NB4 (cell line): ENCODE results near the gene IFT52.
"Not testable (repeated sequence)": the region's sequence is repeated elsewhere in the genome, so short reads cannot be mapped to it uniquely, and the experiment has no call there.

Experiments
- MYC ChIP-seq: IDR thresholded peaks from 2 replicates; pipeline ENCODE4 v1.6.1; 2011; ENCODE audit warnings: low read depth, low read length
- POLR2A ChIP-seq: IDR thresholded peaks from 2 replicates; pipeline ENCODE4 v1.6.1; 2011; ENCODE audit warnings: mild to moderate bottlenecking; ENCODE audit not compliant: insufficient read length; ENCODE audit errors: extremely low read depth
- TF ChIP-seq, protein P1 (sequence below): IDR thresholded peaks from one replicate; pipeline ENCODE4 v1.5.1; 2012; ENCODE audit warnings: low read depth, low read length
- TF ChIP-seq, protein P2 (sequence below): IDR thresholded peaks from 2 replicates; pipeline ENCODE4 v1.6.1; 2011; ENCODE audit warnings: low read depth, low read length

DNA sequence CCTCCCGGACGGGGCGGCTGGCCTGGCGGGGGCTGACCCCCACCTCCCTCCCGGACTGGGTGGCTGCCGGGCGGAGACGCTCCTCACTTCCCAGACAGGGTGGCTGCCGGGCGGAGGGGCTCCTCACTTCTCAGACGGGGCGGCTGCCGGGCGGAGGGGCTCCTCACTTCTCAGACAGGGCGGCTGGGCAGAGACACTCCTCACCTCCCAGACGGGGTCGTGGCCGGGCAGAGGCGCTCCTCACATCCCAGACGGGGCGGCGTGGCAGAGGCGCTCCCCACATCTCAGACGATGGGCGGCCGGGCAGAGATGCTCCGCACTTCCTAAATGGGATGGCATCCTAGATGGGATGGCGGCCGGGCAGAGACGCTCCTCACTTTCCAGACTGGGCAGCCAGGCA lies 16.5 kb downstream of the IFT52 start:
- TF ChIP-seq, protein P1, sequence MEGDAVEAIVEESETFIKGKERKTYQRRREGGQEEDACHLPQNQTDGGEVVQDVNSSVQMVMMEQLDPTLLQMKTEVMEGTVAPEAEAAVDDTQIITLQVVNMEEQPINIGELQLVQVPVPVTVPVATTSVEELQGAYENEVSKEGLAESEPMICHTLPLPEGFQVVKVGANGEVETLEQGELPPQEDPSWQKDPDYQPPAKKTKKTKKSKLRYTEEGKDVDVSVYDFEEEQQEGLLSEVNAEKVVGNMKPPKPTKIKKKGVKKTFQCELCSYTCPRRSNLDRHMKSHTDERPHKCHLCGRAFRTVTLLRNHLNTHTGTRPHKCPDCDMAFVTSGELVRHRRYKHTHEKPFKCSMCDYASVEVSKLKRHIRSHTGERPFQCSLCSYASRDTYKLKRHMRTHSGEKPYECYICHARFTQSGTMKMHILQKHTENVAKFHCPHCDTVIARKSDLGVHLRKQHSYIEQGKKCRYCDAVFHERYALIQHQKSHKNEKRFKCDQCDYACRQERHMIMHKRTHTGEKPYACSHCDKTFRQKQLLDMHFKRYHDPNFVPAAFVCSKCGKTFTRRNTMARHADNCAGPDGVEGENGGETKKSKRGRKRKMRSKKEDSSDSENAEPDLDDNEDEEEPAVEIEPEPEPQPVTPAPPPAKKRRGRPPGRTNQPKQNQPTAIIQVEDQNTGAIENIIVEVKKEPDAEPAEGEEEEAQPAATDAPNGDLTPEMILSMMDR: not testable (repeated sequence)
- TF ChIP-seq POLR2A, MYC: not testable (repeated sequence)
- TF ChIP-seq, protein P2, sequence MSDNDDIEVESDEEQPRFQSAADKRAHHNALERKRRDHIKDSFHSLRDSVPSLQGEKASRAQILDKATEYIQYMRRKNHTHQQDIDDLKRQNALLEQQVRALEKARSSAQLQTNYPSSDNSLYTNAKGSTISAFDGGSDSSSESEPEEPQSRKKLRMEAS: not testable (repeated sequence)
